H9 (cell line): Measurements from ENCODE around the gene NR1D1. TPM values are rescaled to one million over a fixed set of nuclear protein-coding genes. Genes with fewer than 3 reads are reported as not detected.

Experiments used
- DNase-seq: peaks from one replicate; pipeline ENCODE4 v3.0.0-alpha.2; 2017
- H2AFZ ChIP-seq: one replicate; pipeline ENCODE4 v1.6.1; 2013; ENCODE audit warnings: mild to moderate bottlenecking, low read length, control low read depth, moderate library complexity
- H2AK5ac ChIP-seq: 2 replicates; pipeline ENCODE4 v1.6.1; 2013; ENCODE audit warnings: low read length, control low read depth, mixed read lengths; ENCODE audit not compliant: insufficient read length
- H2BK120ac ChIP-seq: one replicate; pipeline ENCODE4 v1.6.1; 2013; ENCODE audit warnings: low read depth, mild to moderate bottlenecking, low read length, control low read depth, inconsistent platforms; ENCODE audit not compliant: poor library complexity, severe bottlenecking
- H2BK12ac ChIP-seq: 2 replicates; pipeline ENCODE4 v1.6.1; 2013; ENCODE audit warnings: low read length, control low read depth, mixed read lengths, low read depth; ENCODE audit not compliant: insufficient read length
- H2BK15ac ChIP-seq: 2 replicates; pipeline ENCODE4 v1.6.1; 2013; ENCODE audit warnings: low read depth, low read length, control low read depth
- H2BK20ac ChIP-seq: one replicate; pipeline ENCODE4 v1.6.1; 2013; ENCODE audit warnings: low read depth, mild to moderate bottlenecking, low read length, control low read depth, inconsistent platforms; ENCODE audit not compliant: poor library complexity, severe bottlenecking
- H2BK5ac ChIP-seq: 2 replicates; pipeline ENCODE4 v1.6.1; 2013; ENCODE audit warnings: low read length, control low read depth, mixed read lengths; ENCODE audit not compliant: insufficient read length
- H3K14ac ChIP-seq: 2 replicates; pipeline ENCODE4 v1.6.1; 2013; ENCODE audit warnings: low read length, control low read depth; ENCODE audit not compliant: insufficient read depth
- H3K18ac ChIP-seq: 2 replicates; pipeline ENCODE4 v1.6.1; 2013; ENCODE audit warnings: low read depth, mild to moderate bottlenecking, mixed read lengths, low read length, control low read depth; ENCODE audit not compliant: insufficient read length
- H3K23ac ChIP-seq: 2 replicates; pipeline ENCODE4 v1.6.1; 2013; ENCODE audit warnings: low read length, control low read depth, mixed read lengths, low read depth; ENCODE audit not compliant: insufficient read length
- H3K23me2 ChIP-seq: 2 replicates; pipeline ENCODE4 v1.6.1; 2013; ENCODE audit warnings: low read depth, mild to moderate bottlenecking, mixed read lengths, low read length, control low read depth; ENCODE audit not compliant: insufficient read length, poor library complexity, severe bottlenecking
- H3K27ac ChIP-seq: 2 replicates; pipeline ENCODE4 v1.5.1; 2013; ENCODE audit warnings: low read length, control low read depth, mixed read lengths, low read depth; ENCODE audit not compliant: insufficient read length
- H3K27me3 ChIP-seq: 2 replicates; pipeline ENCODE4 v1.6.1; 2013; ENCODE audit warnings: low read length, control low read depth, inconsistent platforms; ENCODE audit not compliant: insufficient read depth
- H3K4ac ChIP-seq: 2 replicates; pipeline ENCODE4 v1.6.1; 2013; ENCODE audit warnings: low read depth, mild to moderate bottlenecking, control low read depth, inconsistent platforms, low read length, moderate library complexity
- H3K4me1 ChIP-seq: 2 replicates; pipeline ENCODE4 v1.6.1; 2013; ENCODE audit warnings: low read length, control low read depth, inconsistent platforms; ENCODE audit not compliant: insufficient read depth
- H3K4me2 ChIP-seq: 2 replicates; pipeline ENCODE4 v1.6.1; 2013; ENCODE audit warnings: low read length, control low read depth, mixed read lengths; ENCODE audit not compliant: insufficient read length, insufficient read depth
- H3K56ac ChIP-seq: 2 replicates; pipeline ENCODE4 v1.6.1; 2013; ENCODE audit warnings: low read depth, mild to moderate bottlenecking, mixed read lengths, low read length, control low read depth; ENCODE audit not compliant: insufficient read length
- H3K79me1 ChIP-seq: 2 replicates; pipeline ENCODE4 v1.6.1; 2013; ENCODE audit warnings: low read depth, mild to moderate bottlenecking, moderate library complexity, low read length, control low read depth, inconsistent platforms; ENCODE audit not compliant: insufficient read depth, poor library complexity, severe bottlenecking
- H3K79me2 ChIP-seq: 2 replicates; pipeline ENCODE4 v1.6.1; 2013; ENCODE audit warnings: low read length, control low read depth, inconsistent platforms; ENCODE audit not compliant: insufficient read depth
- H3K9ac ChIP-seq: 2 replicates; pipeline ENCODE4 v1.6.1; 2013; ENCODE audit warnings: low read length, control low read depth, mixed read lengths; ENCODE audit not compliant: insufficient read length; ENCODE audit errors: extremely low read depth
- H3K9me3 ChIP-seq: one replicate; pipeline ENCODE4 v1.6.1; 2013; ENCODE audit warnings: low read depth, low read length, inconsistent platforms; ENCODE audit not compliant: control insufficient read depth
- H3T11ph ChIP-seq: one replicate; pipeline ENCODE4 v1.6.1; 2013; ENCODE audit warnings: mild to moderate bottlenecking, low read length, control low read depth, inconsistent platforms
- H4K20me1 ChIP-seq: one replicate; pipeline ENCODE4 v1.6.1; 2013; ENCODE audit not compliant: control insufficient read depth, insufficient read length, insufficient read depth
- H4K5ac ChIP-seq: 2 replicates; pipeline ENCODE4 v1.6.1; 2013; ENCODE audit warnings: low read depth, mild to moderate bottlenecking, mixed read lengths, low read length, control low read depth; ENCODE audit not compliant: insufficient read length
- H4K8ac ChIP-seq: replicated peaks from 2 replicates; pipeline ENCODE4 v1.6.1; 2013; ENCODE audit warnings: low read length, control low read depth, mixed read lengths, low read depth; ENCODE audit not compliant: insufficient read length
- H4K91ac ChIP-seq: 2 replicates; pipeline ENCODE4 v1.6.1; 2013; ENCODE audit warnings: low read depth, mild to moderate bottlenecking, moderate library complexity, mixed read lengths, low read length, control low read depth; ENCODE audit not compliant: insufficient read length
- H3K27ac Mint-ChIP-seq, 3 experiments: 2 replicates in 2 of 3; 3 replicates in 1 of 3; pipeline ENCODE4 v1.8.0; 2020 to 2021; ENCODE audit warnings: mixed read lengths in 3 of 3, mild to moderate bottlenecking in 1 of 3, moderate library complexity in 1 of 3
- H3K27me3 Mint-ChIP-seq: 2 replicates; pipeline ENCODE4 v1.8.0; 2021; ENCODE audit warnings: low read depth, mild to moderate bottlenecking, moderate library complexity, mixed read lengths
- H3K36me3 Mint-ChIP-seq, 3 experiments: 2 replicates in 2 of 3; 3 replicates in 1 of 3; pipeline ENCODE4 v1.8.0; 2020 to 2021; ENCODE audit warnings: low read depth in 3 of 3, mixed read lengths in 3 of 3; ENCODE audit not compliant: insufficient read depth in 1 of 3
- H3K4me1 Mint-ChIP-seq, 2 experiments: 2 replicates each; pipeline ENCODE4 v1.8.0; 2020; ENCODE audit warnings: mixed read lengths in 2 of 2
- H3K4me3 Mint-ChIP-seq, 2 experiments: 2 replicates in 1 of 2; 3 replicates in 1 of 2; pipeline ENCODE4 v1.8.0; 2020 to 2021; ENCODE audit warnings: mild to moderate bottlenecking in 2 of 2, mixed read lengths in 2 of 2, moderate library complexity in 1 of 2
- H3K9me3 Mint-ChIP-seq, 2 experiments: 2 replicates in 1 of 2; 3 replicates in 1 of 2; pipeline ENCODE4 v1.8.0; 2020; ENCODE audit warnings: mild to moderate bottlenecking in 2 of 2, mixed read lengths in 2 of 2, moderate library complexity in 1 of 2
- WGBS: extraction: QIAGEN DNeasy Blood & Tissue Kit; methylation state at CpG from one replicate; pipeline ENCODE4 v1.1.7; 2013; ENCODE audit warnings: missing lambda C conversion rate, low lambda C conversion rate, mixed read lengths; ENCODE audit not compliant: insufficient read length; ENCODE audit errors: extremely low coverage; 5-methylcytosine and 5-hydroxymethylcytosine counted together
- total RNA-seq: library from RNA; stranded (reverse); gene quantifications from 2 replicates; pipeline ENCODE4 v1.2.1, GENCODE V29; 2021
- TF ChIP-seq, protein P1 (sequence below): fragments of 200-600 bp; sonication (generic); conservative IDR thresholded peaks from 3 replicates; pipeline ENCODE4 v1.8.0; 2021; ENCODE audit warnings: antibody characterized with exemption, mild to moderate bottlenecking

Gene NR1D1
- total RNA-seq, 1 experiment from 2014 or later = 8.6 TPM

DNA sequence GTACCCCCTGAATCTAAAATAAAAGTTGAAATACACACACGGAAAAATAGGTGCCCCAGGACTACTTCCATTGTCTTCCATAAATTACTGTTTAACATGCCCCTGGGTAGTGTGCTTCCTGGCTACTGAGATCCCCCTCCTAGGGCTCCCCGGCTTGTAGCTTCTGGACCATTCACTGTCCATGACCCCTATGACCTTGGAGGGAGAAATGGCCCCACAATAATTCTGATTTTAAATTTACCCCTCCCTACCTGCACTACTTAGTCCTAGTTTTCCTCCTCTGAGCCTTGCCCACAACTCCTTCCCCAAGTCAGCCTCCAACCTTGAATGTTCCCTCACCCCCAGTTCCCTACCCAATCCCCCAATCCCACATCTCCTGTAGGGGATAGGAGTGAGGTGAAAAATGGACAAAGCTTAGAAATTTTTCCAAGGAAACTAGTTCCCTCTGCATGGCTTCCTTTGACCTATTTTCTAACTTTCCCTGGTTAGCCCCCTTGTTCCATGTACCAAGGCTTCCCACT, 11.9 kb upstream of the NR1D1 start:
- Histone ChIP-seq H4K20me1 (no peaks in the 10 kb centered on the region), H2BK20ac (no peak overlapping the region), H3K9ac (no peak overlapping the region), H2BK120ac (no peak overlapping the region), H3K4me2 (peak overlapping the region; percentile 9), H3K14ac (no peak overlapping the region), H3K4ac (no peak overlapping the region), H2BK12ac (no peak overlapping the region), H3K4me1 (peaks cover 20% of the 10 kb centered on the region; the same call in 1 of the 2 replicates), H3K18ac (peak overlapping the region; percentile 15), H3K56ac (no peak overlapping the region), H2AFZ (no peak overlapping the region), H3K79me2 (no peaks in the 10 kb centered on the region), H4K91ac (no peak overlapping the region), H3K9me3 (no peaks in the 10 kb centered on the region), H2BK15ac (no peak overlapping the region), H3K27ac (no peak overlapping the region), H2BK5ac (no peak overlapping the region), H3K79me1 (no peaks in the 10 kb centered on the region), H4K8ac (no peak overlapping the region), H3K27me3 (peaks cover 2% of the 10 kb centered on the region; the same call in 1 of the 2 replicates), H3K23me2 (no peaks in the 10 kb centered on the region), H4K5ac (no peak overlapping the region), H3K23ac (no peak overlapping the region), H3T11ph (no peak overlapping the region), H2AK5ac (no peak overlapping the region)
- H3K27ac Mint-ChIP-seq = peak overlapping the region in 2 of 3 experiments; percentile 73 to 99; a peak in 5 of 7 replicates
- H3K36me3 Mint-ChIP-seq = no peaks in the 10 kb centered on the region; a peak in 2 of 7 replicates
- H3K4me1 Mint-ChIP-seq = peaks cover 72 to 81% of the 10 kb centered on the region in 2 experiments
- H3K27me3 Mint-ChIP-seq = peaks cover 12% of the 10 kb centered on the region
- no CpG with 5 or more reads among the region's 2 CpGs for WGBS
- TF ChIP-seq, protein P1, sequence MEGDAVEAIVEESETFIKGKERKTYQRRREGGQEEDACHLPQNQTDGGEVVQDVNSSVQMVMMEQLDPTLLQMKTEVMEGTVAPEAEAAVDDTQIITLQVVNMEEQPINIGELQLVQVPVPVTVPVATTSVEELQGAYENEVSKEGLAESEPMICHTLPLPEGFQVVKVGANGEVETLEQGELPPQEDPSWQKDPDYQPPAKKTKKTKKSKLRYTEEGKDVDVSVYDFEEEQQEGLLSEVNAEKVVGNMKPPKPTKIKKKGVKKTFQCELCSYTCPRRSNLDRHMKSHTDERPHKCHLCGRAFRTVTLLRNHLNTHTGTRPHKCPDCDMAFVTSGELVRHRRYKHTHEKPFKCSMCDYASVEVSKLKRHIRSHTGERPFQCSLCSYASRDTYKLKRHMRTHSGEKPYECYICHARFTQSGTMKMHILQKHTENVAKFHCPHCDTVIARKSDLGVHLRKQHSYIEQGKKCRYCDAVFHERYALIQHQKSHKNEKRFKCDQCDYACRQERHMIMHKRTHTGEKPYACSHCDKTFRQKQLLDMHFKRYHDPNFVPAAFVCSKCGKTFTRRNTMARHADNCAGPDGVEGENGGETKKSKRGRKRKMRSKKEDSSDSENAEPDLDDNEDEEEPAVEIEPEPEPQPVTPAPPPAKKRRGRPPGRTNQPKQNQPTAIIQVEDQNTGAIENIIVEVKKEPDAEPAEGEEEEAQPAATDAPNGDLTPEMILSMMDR = no peak
- DNase-seq = no peak
- H3K4me3 Mint-ChIP-seq = peak overlapping the region in 1 of 2 experiments; percentile 53; a peak in 4 of 5 replicates
- no peaks in the 10 kb centered on the region; a peak in 2 of 5 replicates for H3K9me3 Mint-ChIP-seq
